ENCODE measurements around the gene RAB37. TPM values are rescaled to one million over a fixed set of nuclear protein-coding genes. Genes with fewer than 3 reads are reported as not detected.

The RAB37 gene
- total and polyA plus RNA-seq, 8 donors = 3.2 to 11.2 (median 10.3) TPM

DNA sequence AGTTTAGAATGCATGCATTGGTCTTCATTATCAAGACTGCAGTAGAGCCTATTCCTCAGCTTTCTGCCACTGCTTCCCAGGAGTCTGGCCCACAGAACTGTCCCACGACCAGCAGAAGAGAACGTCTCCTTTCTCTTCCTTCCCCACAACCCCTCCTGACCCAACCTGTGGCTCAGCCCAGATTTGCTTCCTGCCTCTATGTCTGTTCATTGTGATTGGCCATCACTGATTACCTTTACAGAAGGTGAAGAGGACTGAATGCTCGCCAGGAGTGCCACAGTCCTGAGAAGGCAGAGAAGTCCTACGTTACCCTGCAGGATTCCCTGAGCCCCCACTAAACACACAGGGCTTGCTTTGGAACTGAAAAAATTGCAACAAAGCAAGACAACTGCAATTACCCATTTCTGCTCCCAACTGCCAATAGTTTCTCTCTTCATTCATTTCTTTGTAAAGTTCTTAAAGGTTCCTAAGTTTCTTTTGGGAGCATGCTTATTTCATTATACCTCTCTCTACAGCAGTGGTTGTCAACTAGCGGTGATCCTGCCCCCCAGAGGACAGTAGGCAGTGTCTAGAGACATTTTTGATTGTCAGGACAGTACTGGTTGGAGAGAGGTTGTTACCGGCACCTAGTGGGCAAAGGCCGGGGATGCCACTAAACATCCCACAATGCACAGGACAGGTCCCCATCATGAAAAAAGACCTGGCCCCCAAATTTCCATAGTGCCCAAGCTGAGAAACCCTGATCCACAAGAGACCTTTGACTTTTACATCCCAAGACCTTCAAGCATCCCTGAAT is 43.6 kb downstream of the RAB37 start:
- TF ChIP-seq, protein P1, sequence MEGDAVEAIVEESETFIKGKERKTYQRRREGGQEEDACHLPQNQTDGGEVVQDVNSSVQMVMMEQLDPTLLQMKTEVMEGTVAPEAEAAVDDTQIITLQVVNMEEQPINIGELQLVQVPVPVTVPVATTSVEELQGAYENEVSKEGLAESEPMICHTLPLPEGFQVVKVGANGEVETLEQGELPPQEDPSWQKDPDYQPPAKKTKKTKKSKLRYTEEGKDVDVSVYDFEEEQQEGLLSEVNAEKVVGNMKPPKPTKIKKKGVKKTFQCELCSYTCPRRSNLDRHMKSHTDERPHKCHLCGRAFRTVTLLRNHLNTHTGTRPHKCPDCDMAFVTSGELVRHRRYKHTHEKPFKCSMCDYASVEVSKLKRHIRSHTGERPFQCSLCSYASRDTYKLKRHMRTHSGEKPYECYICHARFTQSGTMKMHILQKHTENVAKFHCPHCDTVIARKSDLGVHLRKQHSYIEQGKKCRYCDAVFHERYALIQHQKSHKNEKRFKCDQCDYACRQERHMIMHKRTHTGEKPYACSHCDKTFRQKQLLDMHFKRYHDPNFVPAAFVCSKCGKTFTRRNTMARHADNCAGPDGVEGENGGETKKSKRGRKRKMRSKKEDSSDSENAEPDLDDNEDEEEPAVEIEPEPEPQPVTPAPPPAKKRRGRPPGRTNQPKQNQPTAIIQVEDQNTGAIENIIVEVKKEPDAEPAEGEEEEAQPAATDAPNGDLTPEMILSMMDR (IDR thresholded peaks at IDR 0.05) = no peak
- ATAC-seq (no peak), DNase-seq (no peak)
- Histone ChIP-seq H3K36me3 (peaks cover 0 to 26% of the 10 kb centered on the region in 2 donors), H3K27me3 (no peaks in the 10 kb centered on the region), H3K9me3 (no peaks in the 10 kb centered on the region), H3K27ac (peak overlapping the region in 1 of 2 donors; percentile 74), H3K4me1 (peaks cover 6 to 51% of the 10 kb centered on the region in 2 donors), H3K4me3 (no peak overlapping the region)
- intact Hi-C loops (cut with DNase I) = no loop called here

DNA sequence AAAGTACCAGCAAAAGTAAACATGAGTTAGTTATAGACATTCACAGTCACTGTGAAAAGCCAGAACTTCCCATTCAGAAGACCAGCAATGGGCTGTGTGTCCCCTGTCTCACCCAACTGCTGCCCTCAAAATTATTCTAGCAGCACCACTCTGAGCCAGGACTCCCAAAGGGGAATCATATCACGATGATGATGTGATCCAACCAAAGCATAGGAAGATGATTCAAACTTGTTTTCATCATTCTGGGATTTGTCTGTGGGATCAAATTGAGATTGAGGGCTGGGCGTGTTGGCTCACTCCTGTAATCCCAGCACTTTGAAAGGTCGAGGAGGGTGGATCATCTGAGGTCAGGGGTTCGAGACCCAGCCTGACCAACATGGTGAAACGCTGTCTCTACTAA is 45.5 kb downstream of the RAB37 start:
- Histone ChIP-seq H3K4me3 (no peak overlapping the region), H3K4me1 (peaks cover 0 to 49% of the 10 kb centered on the region in 2 donors), H3K36me3 (peaks cover 0 to 33% of the 10 kb centered on the region in 2 donors), H3K27me3 (no peaks in the 10 kb centered on the region), H3K27ac (no peak overlapping the region), H3K9me3 (no peaks in the 10 kb centered on the region)
- intact Hi-C loops (cut with DNase I) = no loop called here
- ATAC-seq (no peak), DNase-seq (no peak)
- TF ChIP-seq, protein P1 (IDR thresholded peaks at IDR 0.05) = no peak

DNA sequence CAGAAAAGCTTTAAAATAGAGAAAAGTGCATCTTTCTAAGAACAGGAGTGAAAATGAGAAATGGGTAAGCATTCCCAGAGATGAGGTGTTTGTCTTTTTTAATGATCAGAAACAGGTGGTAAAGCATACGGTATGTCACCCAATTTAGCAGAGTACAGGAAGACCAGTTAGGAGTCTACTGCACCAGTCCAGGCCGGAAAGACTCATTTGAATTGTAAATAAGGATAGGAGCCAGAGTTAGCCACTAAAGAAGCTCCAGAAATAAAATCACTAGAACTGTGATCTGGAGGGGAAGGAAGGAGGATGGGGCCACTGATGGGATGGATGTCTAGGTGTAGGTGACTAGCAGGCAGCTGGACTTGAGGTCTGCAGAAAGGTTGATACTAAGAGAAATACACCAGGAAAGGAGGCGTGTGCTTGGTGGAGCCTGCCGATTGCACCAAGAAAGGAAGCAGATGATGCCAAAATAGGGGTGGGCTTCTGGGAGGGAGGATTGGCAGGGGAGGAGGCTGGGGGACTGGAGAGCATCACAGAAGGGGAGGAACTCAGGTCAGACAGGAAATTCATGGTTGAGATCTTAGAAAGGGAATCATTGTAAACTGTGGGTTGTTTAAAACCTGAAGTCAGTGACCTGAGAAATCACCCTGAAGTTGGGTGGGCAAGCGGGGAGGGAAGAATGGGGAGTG is 47.2 kb downstream of the RAB37 start:
- no peak for DNase-seq
- TF ChIP-seq, protein P1 (IDR thresholded peaks at IDR 0.05) = no peak
- Histone ChIP-seq H3K36me3 (peaks cover 0 to 50% of the 10 kb centered on the region in 2 donors), H3K4me1 (peaks cover 0 to 32% of the 10 kb centered on the region in 2 donors), H3K27ac (no peak overlapping the region), H3K27me3 (no peaks in the 10 kb centered on the region), H3K9me3 (no peaks in the 10 kb centered on the region), H3K4me3 (no peak overlapping the region)
- no peak for ATAC-seq
- intact Hi-C loops (cut with DNase I) = no loop called here

DNA sequence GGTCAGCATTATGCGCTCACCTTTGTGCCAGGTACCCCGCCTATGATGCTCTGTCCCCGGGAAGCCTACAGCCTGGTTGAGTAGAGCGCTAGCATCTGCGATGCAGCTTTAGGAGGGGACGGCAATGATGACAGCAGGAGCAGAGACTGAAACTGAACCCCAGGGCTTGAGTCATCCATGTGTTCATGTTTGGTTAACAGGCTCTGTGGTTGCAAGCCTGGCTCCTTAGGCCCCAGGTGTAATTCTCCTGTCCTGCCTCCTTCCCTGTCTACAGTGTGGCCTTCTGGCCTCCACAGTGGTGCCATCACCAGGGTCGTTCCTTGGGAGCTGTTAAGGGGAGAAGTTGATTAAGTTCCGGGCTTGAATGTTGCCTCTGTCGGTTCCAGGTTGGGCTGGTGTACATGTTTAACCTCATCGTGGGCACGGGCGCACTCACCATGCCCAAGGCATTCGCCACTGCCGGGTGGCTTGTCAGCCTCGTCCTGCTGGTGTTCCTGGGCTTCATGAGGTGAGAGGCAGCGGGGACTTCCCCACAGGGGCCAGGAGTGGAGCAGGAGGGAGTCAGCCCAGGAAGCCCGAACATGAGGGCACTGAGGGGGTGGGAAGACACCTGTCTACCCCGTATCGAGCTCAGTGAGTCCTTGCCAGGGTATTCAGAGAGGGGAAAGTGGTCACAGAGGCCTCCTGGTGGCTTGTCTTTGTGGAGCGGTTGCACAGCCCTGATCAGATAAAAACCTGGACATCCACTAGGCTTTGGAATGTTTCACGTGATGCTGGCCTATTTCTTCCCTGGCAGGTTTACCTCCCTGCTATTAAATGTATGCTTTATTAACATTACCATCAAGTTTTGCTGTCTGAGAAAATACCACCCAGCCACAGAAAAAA is 48.3 kb downstream of the RAB37 start:
- Histone ChIP-seq H3K36me3 (peaks cover 0 to 58% of the 10 kb centered on the region in 2 donors), H3K4me1 (peaks cover 0 to 27% of the 10 kb centered on the region in 2 donors), H3K27me3 (no peaks in the 10 kb centered on the region), H3K27ac (no peak overlapping the region), H3K9me3 (no peaks in the 10 kb centered on the region), H3K4me3 (no peak overlapping the region)
- no peak for DNase-seq
- intact Hi-C loops (cut with DNase I) = no loop called here
- no peak for ATAC-seq
- TF ChIP-seq, protein P1 (IDR thresholded peaks at IDR 0.05) = no peak
